ENCODE measurements around the gene CXCL17. TPM values are rescaled to one million over a fixed set of nuclear protein-coding genes. Genes with fewer than 3 reads are reported as not detected.
A peak's percentile ranks its signal among the peaks of the same experiment; 100 is the strongest.

The CXCL17 gene
- total and polyA plus RNA-seq, 10 donors, result 0.11 to 0.19 (median 0.12) TPM; not detected in 7

GRCh38 chr19:42424345-42424707, 18.4 kb downstream of the CXCL17 start:
- no peaks in the 10 kb centered on the region for H3K9me3 ChIP-seq
- peaks cover 0 to 1% (median 0%) of the 10 kb centered on the region in 6 donors for H3K36me3 ChIP-seq
- H3K4me3 ChIP-seq, result peak overlapping the region; percentile 46 to 98 (median 85)
- H3K4me1 ChIP-seq, result peaks cover 24 to 58% (median 49%) of the 10 kb centered on the region in 6 donors
- intact Hi-C loops (cut with DNase I; ENCODE audit: low total_unique reads), result no loop called here
- 74 to 81% (median 75%) methylated on average over 7 to 15 of the region's 15 CpGs for WGBS, 5 donors
- TF ChIP-seq POLR2A (IDR thresholded peaks at IDR 0.05) (no peak), POLR2AphosphoS5 (IDR thresholded peaks at IDR 0.05) (no peak), CTCF (IDR thresholded peaks at IDR 0.05 in 8 of 11, conservative IDR thresholded peaks at IDR 0.05 in 3 of 11) (no peak)
- H3K27ac ChIP-seq, result peak overlapping the region in 5 of 8 donors; percentile 20 to 92 (median 90)
- peaks cover 0 to 7% (median 0%) of the 10 kb centered on the region in 7 donors for H3K27me3 ChIP-seq (replicated peaks in 1 of 7)
- DNase-seq, result peak; percentile 79

DNA sequence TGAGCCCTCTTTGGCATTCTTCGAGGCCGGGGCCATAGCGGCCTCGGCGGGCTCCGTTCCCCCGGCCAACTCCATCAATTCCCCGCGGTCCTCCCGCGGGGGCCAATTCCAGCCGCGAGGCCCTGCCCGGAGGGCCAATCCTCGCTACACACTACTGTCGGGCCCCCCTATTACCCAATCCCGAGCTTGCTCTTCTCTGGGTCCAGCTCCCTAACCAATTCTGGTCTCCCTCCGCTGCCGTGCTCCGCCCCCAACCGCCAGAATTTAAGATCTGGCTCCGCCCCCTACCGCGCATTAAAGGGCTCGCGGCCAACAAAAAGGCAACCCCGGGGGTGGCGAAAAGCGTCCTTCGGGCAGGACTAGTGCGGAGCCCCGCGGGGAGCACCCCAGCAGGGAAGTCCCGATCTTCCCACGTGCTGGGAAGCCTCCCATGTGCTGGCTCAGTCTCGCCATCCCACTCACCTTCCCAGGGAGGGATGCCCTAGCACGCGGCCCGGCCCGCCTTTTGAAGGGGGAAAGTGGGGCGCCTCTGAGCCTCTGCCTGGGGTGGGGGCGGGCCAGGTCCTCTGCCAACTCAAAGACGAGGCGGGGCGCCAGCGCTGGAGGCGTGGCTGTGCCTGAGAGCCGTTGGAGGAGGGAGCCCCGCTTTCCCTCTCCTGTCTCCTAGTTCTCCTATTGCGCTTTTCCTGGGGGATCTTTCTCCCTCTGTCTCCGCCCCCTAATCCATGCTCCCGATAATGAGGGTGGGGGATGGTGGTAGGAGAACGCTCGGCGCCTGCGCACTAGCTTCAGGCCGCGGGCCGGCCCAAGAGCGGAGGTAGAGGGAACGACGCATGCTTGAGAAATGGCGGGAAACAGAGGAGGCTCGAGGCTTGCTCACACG, 19.0 kb downstream of the CXCL17 start:
- Histone ChIP-seq H3K27ac (peak overlapping the region; percentile 43 to 92 (median 90)), H3K36me3 (peaks cover 0 to 4% (median 0%) of the 10 kb centered on the region in 6 donors)

DNA sequence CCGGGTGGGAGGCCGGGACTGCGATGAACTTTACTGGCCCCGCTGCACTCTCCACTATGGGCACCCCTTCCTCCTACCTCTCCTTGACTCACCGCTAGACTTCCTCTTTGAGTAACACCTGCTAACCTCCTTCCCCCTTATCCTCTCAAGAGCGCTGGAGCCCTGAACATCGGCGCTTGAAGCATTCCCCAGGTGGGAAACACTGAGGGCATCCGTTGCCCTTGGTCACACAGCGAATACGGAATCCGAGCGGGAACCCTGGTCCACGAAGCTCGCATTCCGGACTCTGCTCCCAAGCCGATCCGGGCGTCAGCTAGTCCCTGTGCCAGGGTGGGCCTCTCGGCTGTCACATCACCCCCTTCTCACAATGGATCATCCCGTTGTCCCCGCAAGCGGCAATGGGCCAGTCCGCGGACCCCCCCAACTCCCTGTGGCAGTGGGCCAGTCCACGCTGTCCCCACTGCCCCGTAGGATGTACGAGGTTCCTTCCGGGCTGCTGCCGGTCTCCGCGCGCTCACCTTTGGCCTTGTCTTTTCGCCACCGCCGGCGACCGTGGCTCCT, 19.8 kb downstream of the CXCL17 start:
- H3K4me1 ChIP-seq, result peaks cover 24 to 65% (median 51%) of the 10 kb centered on the region in 6 donors
- TF ChIP-seq POLR2A (IDR thresholded peaks at IDR 0.05), result no peak
- TF ChIP-seq CTCF (IDR thresholded peaks at IDR 0.05 in 8 of 11, conservative IDR thresholded peaks at IDR 0.05 in 3 of 11), result peak in 3 of 11 experiments; percentile 0 to 14 (median 10)
- intact Hi-C loops (cut with DNase I; ENCODE audit: low total_unique reads), result no loop called here
- H3K27me3 ChIP-seq (replicated peaks in 1 of 7), result peaks cover 0 to 7% (median 0%) of the 10 kb centered on the region in 7 donors
- H3K27ac ChIP-seq, result peak overlapping the region; percentile 43 to 92 (median 90)
- H3K9me3 ChIP-seq, result no peaks in the 10 kb centered on the region
- peak overlapping the region; percentile 46 to 98 (median 85) for H3K4me3 ChIP-seq
- peaks cover 0 to 9% (median 0%) of the 10 kb centered on the region in 6 donors for H3K36me3 ChIP-seq
- DNase-seq, result peak; percentile 82
- WGBS, 5 donors, result 1 to 2% (median 1%) methylated on average over 27 to 38 of the region's 38 CpGs

More for the DNA sequence above, 19.0 kb downstream of the CXCL17 start:
- intact Hi-C loops (cut with DNase I; ENCODE audit: low total_unique reads), result no loop called here
- Histone ChIP-seq H3K4me1 (peaks cover 24 to 65% (median 51%) of the 10 kb centered on the region in 6 donors), H3K27me3 (replicated peaks in 1 of 7) (peaks cover 0 to 7% (median 0%) of the 10 kb centered on the region in 7 donors), H3K9me3 (no peaks in the 10 kb centered on the region), H3K4me3 (peak overlapping the region; percentile 46 to 98 (median 85))
- peak; percentile 96 for DNase-seq
- 2 to 6% (median 5%) methylated on average over 50 to 65 of the region's 65 CpGs for WGBS, 5 donors
- TF ChIP-seq POLR2AphosphoS5 (IDR thresholded peaks at IDR 0.05) (peak; percentile 90 to 96 (median 92)), POLR2A (IDR thresholded peaks at IDR 0.05) (peak in 2 of 3 donors; percentile 59 to 80), CTCF (IDR thresholded peaks at IDR 0.05 in 8 of 11, conservative IDR thresholded peaks at IDR 0.05 in 3 of 11) (peak in 4 of 11 experiments; percentile 16 to 37 (median 22))
